Spleen (tissue), 7 donors: ENCODE measurements around the gene LMOD3.

Experiments used
- CTCF ChIP-seq, 11 experiments: fragments of 200-600 bp in 7 of 11; fragments of 450-650 bp in 4 of 11; sonication (generic) in 4 of 11; IDR thresholded peaks in 8 of 11; conservative IDR thresholded peaks in 3 of 11; 1 replicate in 7 of 11; 2 replicates in 4 of 11; pipeline versions ENCODE4 v1.4.0 to v1.8.0; 2016 to 2021; ENCODE audit warnings: antibody characterized with exemption in 11 of 11, inconsistent platforms in 4 of 11, mild to moderate bottlenecking in 1 of 11
- POLR2A ChIP-seq, 3 donors: fragments of 450-650 bp; IDR thresholded peaks; one replicate each; pipeline ENCODE4 v1.5.1; 2017; ENCODE audit warnings: antibody characterized with exemption in 3 of 3, mild to moderate bottlenecking in 1 of 3
- donor health status: DM: no; HTN: no; CAD: no; lungs with moderate emphysema.
- donor health status: DM: no; HTN: no; CAD: no.
- donor health status: DM: no; HTN: no; CAD: no.

- TF ChIP-seq CTCF (IDR thresholded peaks at IDR 0.05 in 8 of 11, conservative IDR thresholded peaks at IDR 0.05 in 3 of 11) (no peak), POLR2A (IDR thresholded peaks at IDR 0.05) (no peak)
Measured at GRCh38 chr3:69122403-69122802, at the start of gene LMOD3.
